HG03045 (cell line): Measurements from ENCODE around the gene HABP4.

Source experiments
- ATAC-seq: cut with Tn5 transposase; IDR thresholded peaks from one replicate; pipeline ENCODE4 v1.9.1; 2021; ENCODE audit warnings: mild to moderate bottlenecking, moderate library complexity; ENCODE audit not compliant: unreplicated experiment

Gene HABP4

GRCh38 chr9:96467784-96468183 is 17.8 kb downstream of the HABP4 start:
- no peak for ATAC-seq

DNA sequence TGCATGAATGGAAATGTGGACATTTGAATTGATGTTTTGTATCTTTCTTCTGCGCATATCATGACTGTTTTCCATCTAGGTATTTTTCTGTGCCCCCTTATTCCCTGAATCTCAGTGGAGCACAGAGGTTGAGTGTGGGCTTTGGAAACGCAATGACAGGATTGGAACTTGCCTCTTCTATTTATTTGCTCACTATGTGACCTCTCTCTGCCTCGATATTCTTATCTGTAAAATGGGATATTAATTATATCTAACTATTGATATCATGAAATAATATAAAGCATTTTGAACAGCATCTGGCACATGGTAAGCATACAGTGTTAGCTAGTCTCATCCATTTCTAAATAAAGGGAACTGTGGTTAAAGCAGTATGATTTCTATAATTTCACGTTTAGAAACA is 26.0 kb downstream of the HABP4 start:
- no peak for ATAC-seq

- ATAC-seq, result no peak
These were observed 26.6 kb downstream of the HABP4 start for GRCh38 chr9:96476591-96476990.

DNA sequence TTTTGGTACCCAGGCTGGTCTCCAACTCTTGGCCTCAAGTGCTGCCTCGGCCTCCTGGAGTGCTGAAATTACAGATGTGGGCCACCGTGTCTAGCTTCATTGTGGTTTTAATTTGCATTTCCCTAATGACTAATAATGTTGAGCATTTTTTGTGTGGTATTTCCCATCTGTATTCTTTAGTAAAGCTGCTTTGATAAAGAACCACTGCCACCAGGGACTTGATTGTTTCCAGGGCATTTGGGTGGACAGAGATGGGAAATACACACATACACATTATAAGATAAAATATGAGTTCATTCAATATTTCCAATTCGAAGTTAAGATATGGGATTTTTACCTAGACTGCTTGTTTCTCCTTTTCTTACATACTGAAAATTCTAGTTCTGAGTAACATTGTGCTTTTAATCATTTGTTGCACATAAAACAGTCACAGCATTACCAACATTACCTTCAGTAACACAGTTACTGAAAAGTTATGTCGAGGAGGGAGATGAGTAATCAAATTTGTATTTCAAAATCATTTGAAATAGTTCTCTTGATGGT is 28.9 kb downstream of the HABP4 start:
- ATAC-seq, result peak; percentile 78

DNA sequence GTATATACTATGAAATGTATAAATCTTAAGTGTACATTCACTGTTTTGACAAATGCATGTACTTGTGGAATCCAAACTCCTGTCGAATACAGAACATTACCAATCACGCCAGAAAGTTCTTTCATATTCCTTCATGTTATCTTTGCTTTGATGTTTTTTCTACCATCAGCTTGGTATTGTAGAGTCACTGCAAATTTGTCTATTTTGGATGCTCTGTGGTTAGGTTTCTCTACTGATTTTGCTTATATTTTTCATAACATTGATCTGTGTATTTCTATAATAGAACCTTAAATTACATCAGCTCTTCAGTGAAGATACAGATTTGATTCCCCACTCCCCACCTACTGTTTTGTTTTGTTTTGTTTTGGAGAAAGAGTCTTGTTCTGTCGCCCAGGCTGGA is 30.8 kb downstream of the HABP4 start:
- no peak for ATAC-seq

DNA sequence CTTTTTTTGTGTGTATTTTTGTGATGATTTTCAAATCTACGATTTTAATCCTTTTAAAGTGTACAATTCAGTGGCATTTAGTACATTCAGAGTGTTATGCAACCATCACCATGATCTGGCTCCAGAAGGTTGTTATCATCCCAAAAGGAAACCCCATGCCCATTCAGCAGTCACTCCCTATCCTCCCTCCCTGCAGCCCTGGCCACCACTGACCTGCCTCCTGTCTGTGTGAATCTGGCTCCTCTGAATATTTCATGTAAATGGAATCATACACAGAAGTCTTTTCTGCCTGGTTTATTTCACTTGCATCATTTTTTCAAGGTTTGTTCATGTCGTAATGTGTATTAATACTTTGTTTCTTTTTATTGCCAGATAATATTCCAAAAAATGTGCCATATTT is 32.5 kb downstream of the HABP4 start:
- no peak for ATAC-seq

GRCh38 chr9:96483197-96483596 is 33.2 kb downstream of the HABP4 start:
- no peak for ATAC-seq

GRCh38 chr9:96483733-96484390 is 33.9 kb downstream of the HABP4 start:
- ATAC-seq, result no peak

- peak; percentile 88 for ATAC-seq
These were observed 34.6 kb downstream of the HABP4 start for GRCh38 chr9:96484521-96484931.

GRCh38 chr9:96485280-96485679 is 35.3 kb downstream of the HABP4 start:
- ATAC-seq, result no peak

GRCh38 chr9:96486386-96487028 is 36.5 kb downstream of the HABP4 start:
- no peak for ATAC-seq

DNA sequence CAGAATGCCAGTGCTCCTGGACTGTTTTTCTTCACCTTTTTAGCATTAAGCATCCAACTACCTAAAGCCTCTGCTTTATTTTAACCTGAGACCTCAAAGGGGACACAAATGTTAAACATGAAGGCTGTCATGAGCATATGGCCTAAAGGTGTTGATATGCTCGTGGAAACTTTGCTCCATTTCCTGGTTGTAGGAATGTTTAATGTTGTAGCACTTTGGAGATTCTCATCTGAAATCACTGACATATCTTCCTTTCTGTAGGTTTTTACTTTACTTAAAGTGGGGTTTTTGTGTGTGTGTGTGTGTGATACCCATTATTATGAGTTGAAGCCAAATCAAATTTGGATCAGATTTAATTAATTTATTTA is 37.0 kb downstream of the HABP4 start:
- ATAC-seq, result no peak

DNA sequence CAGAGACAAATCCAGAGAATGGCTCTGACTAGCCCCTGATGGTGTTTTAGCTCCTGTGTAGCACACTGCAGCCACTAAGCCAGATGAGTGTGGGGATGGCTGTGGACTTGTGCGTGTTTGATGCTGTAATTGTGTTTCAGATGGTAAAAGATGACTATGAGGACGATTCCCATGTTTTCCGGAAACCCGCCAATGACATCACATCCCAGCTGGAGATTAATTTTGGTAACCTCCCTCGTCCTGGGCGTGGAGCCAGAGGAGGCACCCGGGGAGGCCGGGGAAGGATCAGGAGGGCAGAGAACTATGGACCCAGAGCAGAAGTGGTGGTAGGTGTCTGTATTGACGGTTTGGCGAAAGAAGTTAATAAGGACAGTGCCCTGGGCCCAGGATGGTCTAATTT is 38.0 kb downstream of the HABP4 start:
- ATAC-seq, result no peak

- ATAC-seq, result no peak
These were observed 39.6 kb downstream of the HABP4 start for GRCh38 chr9:96489482-96489979.

DNA sequence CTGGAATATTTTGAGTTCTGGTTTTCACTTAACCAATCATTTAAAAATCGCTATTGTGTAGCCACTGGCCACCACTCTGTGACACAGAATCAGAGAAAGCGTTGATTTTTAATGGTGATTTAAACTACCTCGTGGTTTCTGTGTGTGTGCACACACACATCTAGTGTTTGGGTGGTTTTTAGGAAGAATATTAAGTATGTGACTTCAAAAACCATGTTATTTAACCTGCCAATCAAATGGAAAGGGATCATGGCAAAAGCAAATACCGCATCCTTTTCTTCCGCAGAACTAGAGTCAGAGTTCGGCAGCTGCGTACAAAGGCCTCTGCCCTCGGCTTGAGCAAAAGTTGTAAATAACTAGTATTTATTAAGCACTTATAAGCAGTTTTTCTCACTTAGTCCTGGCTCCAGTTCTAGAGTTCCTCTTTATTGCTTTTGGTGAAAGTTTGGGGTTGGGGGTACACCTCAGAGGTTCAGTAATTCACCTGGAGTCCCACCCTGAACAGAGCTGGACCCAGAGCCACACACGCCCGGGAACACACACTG is 40.6 kb downstream of the HABP4 start:
- no peak for ATAC-seq

DNA sequence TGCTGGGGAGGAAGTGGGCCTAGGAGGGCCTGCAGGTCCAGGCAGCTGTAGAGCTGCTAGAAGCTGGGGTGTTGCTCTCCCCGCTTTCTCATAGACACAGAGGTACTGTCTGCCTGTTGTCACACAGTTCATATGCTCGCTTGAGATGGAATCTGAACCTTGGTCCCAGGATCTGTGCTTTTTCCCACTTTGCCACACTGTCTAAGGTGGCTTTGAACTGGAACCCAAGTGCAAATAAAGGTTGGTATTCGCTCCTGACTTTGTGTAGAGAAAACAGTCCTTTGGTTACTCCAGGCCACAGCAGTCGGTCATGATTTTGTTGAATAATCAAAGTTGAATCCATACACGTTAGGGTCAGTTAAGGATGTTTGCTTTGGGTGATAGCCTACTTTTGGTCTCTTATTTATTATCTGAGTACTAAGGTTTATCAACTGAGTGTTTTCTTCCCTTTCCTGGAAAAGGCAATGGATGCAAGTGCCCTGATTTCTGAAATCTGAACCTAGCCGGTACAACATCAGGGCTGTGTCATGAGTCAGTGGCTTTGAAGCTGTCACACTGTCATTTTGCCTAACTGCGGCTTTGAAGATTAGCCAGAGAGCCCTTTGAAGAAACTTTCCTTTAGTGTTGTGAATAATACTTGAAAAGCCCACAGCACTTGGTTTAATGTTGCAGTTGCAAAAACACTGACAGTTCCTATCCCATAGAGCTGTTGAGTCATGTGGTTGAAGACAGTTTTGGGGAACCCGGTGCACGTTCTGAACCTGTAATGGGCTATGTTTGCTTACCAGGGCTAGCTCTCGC is 41.3 kb downstream of the HABP4 start:
- ATAC-seq, result no peak

DNA sequence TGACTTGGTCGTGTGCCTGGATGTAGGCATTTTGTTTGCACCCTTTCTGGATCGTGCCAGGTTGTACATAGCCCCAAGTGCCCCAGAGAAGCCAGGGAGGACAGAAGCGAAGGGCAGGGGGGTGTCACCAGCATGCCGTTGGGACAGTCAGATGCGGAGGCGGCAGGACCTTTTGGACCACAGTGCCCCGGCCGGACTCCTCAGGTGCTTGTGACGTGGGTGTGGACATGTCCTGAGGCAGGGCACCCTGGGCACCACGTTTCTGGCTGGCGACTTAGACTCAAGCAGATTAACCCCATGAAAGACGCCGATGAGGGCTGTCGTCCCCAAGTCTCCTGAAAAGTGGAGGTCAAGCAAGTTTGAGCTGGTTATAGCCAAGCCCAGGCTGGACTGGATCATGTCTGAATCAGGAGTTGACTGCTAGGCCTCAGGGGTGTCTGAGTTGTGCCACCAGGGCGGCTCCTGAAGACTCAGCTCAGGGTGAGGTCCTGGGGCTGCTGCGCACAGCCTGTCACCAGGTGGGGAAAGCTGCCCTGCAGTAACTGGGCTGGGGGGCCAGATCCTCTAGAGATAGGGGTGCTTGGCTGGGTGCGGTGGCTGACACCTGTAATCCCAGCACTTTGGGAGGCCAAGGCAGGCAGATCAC is 42.0 kb downstream of the HABP4 start:
- ATAC-seq, result no peak

DNA sequence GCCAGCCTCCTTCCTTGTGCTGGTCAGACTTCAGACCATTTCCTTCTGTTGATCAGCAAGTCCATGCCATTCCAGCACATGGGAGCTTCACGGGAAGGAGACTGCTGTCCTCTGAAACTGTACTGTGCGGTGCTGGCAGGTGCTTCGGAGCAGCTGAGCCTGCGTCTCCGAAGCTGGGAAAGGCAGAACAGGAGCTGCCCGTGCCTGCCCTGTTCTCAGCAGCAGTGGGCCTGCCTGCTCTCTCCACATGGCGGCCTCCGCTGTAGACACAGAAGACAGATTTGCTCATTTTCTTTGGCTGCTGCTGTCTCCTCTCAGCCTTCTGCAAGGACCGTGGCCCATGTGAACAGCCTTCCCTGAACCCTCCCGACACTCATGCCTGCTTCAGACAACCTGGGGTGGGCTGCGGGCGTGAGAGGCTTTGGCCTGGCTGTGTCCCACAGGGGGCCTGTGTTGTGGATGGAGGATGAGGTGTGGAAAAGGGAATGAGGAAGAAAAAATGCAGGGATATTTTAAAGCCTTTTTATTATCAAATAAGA is 43.1 kb downstream of the HABP4 start:
- ATAC-seq, result no peak

GRCh38 chr9:96493757-96494156 is 43.8 kb downstream of the HABP4 start:
- ATAC-seq, result no peak

- no peak for ATAC-seq
These were observed 44.3 kb downstream of the HABP4 start for GRCh38 chr9:96494215-96494800.
